GM19328 (cell line): ENCODE measurements around the gene TRPC4.

Experiments used
- ATAC-seq: cut with Tn5 transposase; IDR thresholded peaks from one replicate; pipeline ENCODE4 v1.9.1; 2021; ENCODE audit warnings: mild to moderate bottlenecking, moderate library complexity; ENCODE audit not compliant: unreplicated experiment

TRPC4 gene

DNA sequence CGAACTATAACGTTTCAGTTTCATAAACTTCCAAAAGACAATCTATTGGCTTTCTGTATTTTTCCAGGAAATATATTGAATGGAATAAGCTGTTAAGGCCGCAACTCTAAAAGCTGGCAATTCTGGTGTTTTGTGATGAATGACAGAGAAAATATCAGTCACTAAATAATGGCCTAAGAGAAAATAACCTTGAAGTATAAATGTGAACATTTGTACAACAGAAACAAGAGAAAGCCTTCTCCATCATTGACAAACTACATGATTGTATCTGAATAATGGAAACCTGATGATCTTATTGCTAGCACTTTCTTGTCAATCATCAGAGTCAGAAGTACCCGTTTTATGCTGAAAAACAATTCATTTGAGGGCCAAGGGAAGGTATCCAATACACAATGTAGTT is 134.3 kb downstream of the TRPC4 start:
- no peak for ATAC-seq

DNA sequence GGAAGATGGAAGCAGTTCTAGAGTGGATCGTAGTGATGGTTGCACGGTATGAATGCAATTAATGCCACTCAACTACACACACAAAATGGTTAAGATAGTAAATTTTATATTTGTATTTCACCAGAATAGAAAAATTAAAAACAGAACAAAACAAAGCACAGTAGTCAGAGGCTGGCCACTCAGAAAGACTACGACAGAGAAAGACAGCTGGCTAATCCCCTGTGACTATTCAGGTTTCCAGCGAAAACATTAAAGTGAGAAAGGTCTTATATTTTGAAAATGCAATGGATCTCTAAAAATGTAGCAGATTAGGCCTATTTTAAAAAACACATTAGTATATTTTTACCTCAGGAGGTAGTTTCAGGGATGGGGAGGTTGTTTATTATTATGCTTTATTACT is 139.7 kb downstream of the TRPC4 start:
- no peak for ATAC-seq

DNA sequence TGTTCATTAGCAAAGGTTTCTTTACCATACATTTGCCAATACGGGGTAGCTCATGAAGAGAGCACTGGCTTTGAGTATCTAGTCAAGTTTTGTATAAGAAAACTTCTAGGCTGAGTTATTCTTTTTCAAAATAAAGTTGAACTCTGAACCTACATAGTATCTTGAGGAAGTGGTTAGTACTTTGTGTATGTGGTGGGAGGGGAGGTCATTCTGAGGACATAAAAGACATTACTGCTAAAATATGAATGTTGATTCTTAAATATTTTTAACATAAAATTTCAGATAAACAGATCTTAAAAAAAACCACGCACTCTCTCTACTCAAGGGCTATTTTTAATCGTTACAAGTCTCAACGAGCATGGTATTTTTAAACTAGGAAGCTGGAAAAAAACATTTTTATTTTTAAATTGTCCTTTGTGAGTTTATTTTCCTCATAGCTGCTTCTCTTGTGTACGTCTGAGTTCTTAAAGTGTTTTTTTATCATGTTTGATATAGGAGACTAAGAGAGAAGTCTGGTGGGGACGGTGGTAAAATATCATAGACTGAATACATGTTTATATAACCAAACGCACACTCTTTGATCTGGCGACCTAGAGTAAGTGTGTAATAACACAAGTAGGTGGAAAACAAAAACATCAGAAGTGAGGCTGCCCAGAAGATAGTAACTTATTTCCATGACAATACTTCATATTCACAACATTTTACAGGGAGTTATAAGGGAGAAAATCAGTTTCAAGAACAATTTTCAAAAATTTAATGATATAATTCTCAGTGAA is 153.0 kb downstream of the TRPC4 start:
- no peak for ATAC-seq

DNA sequence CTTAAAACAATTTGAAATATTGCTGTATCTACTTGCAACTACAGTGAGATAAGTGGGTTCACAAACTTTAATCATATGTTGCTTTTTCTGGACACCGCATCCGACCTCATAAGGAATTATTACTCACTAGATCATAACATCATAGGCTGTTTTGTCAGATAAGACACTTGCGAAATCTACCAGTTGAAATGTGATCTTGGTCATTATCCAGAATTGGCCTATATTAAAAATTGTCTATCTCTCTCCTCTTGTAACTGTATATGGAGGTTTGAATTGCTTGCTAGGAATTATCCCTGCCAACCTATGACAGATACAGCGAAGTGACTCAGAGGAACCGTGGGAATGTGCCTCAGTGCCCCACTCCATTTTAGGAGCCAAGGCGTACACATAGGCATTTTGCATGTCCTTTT is 154.0 kb downstream of the TRPC4 start:
- no peak for ATAC-seq

DNA sequence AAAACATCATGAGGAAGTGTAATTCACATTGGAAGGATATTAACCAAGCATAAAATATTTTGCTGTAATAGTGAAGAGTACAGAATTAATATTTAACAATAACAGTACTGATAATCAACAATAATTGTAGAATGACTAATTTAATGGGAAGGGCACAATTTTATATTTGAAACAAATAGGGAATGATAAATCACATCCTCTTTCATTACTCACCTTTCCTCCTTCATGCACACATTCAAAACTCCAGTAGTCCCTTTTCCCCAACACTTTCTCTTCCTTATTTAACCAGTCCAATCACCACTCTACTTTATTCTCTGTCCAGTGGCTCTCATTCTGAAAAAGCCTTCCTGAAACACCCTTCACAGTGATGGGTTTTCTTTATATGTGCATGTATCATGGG is 160.3 kb downstream of the TRPC4 start:
- no peak for ATAC-seq

DNA sequence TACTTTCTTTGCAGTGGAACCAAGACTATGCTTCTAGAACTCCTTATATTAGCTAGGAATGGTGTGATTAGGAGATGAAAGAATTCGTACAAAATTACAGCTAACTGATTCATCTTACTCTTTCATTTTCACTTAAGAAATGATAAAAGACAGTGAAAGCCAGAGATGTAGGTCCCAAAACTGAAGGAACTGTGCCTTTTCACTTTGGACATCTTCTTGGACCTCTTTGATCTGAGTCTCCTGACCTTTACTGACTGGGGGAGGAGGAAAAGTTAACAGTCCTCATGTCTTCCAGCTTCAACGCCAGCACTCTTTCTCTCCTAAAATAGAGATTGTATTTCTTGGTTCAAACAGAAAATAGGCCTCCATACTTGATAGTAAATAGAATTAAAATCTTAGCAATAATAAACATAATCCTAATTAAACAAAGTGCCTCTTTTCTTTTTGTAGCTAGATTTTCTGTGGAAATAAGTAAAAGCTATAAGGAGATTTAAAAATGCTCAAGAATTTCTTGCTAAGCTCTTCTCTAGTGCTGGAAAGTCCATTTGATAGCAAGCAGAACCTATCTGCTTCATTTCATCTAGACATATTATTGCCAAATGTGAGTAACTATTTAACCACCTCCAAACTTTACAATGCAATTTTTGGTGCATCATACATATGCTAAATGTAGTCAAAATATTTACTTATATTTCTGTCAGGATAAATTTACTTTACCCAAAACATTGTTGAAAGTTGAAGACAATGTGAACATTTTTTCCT is 161.7 kb downstream of the TRPC4 start:
- no peak for ATAC-seq

DNA sequence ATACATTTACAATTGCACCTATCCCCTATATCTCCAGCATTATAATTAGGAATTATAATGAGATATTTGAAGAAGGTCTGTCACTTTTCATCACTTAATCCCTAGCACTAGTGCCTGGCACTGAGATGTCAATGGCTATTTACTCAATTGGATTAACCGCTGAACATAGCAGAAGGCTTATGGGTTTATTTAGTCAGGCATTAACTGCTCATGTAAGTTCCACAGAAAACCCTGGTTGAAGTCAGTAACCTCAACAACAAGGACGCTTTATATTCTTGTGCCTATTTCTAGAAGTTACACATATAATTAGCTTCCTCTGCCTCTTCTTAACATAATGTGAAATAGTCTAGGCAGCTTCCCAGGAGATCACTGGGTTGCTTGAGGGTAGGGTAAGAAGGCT is 163.5 kb downstream of the TRPC4 start:
- no peak for ATAC-seq

DNA sequence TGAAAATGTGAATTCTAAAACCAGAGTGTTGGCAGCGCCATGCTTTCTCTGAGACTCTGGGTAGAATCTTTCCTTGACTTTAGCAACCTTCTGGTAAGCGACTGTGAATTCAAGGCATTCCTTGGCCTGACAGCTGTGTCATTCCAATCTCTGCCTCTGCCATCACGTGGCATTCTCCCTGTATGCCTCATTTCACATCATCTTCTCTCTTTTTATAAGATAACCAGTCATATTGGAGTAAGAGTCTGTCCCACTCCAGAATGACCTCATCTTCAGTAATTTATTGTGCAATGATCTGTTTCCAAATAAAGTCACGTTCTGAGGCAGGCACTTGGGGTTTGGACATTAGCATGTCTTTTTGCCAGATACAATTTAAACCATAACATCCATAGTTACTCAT is 167.6 kb downstream of the TRPC4 start:
- no peak for ATAC-seq

DNA sequence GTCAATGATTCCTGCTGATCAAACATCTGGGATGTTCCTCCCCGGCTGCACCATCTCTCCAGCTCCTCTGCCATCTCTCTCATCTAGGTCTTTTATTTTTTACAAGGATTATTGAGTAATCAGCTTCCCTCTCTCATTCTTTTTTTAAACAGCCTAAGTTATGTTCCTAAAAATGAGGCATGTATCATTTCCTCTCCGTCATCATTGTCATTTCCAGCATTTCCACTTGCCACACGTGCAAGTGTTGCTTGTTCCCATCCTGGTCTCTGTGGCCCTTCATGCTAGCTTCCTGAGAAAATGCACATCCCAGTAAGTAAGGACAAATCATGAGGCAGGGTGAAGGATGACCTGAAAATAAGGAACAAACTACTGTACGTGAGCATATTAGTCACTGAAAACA is 168.3 kb downstream of the TRPC4 start:
- no peak for ATAC-seq

DNA sequence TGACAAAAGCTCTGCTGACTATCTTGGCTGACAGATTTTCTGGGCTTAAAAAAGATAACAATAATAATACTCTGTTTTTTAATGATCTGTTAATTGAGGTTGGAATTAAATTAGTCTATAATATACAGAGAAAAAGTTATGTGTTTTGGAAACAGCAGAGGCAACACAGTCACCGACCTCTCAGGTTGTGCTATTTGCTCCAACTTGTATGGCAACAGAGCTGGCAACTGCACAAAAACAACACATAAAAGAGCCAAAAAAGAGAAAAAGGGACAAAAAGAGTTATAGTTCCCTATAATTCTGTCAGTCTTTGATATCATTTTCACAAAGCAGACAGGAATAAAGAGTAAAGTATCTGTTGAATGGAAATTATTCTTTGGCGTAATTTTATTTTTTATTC is 168.7 kb downstream of the TRPC4 start:
- ATAC-seq = no peak

DNA sequence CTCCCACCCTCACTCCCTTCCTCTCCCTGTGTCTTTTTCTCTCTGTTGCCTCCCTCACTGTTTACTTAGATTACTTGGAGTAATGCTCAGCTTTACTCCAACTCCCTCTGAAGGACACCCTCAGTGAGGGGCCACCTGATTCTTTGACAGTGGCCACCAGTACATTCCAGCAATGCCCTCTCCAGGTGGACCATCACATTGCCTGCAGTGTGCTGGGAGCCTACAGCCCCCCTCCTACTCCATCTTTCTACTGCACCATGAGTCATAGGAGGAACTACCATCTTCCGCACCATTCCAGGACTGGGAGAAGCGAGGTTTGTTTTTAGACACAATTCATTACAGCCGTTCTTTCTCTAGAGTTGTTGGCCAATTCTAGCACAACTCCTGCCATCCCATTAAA is 174.4 kb downstream of the TRPC4 start:
- ATAC-seq = no peak

DNA sequence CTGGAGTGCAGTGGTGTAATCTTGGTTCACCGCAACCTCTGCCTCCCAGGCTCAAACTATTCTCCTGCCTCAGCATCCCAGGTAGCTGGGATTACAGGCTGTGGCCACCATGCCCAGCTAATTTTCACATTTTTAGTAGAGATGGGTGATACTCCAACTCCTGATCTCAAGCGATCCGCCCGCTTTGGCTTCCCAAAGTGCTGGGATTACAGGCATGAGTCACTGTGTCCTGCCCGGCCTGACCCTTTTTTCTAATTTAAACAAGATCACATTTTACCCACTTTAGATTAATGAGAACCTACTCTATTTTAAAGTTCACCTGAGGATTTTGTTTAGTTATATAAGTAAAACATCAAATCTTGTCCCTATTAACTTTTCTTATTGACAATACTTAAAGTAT is 179.2 kb downstream of the TRPC4 start:
- no peak for ATAC-seq

DNA sequence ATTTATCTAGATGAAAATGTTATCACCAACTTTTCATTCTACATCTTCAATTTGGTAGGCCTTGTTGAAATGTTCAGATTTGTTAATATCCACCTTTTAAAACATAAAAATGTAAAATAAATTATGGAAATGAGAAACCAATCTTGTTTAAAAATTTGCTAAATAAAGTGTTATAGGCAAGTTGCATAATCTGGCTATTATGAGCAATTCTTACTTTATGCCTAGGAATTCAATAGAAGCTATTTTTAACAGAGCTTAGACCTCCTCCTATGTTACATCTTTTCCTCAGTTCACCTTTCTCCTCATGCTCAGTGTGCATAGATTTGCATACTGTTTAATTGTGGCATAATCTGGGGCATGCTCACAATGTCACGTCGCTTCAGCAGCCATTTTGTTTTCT is 183.1 kb downstream of the TRPC4 start:
- ATAC-seq = no peak

DNA sequence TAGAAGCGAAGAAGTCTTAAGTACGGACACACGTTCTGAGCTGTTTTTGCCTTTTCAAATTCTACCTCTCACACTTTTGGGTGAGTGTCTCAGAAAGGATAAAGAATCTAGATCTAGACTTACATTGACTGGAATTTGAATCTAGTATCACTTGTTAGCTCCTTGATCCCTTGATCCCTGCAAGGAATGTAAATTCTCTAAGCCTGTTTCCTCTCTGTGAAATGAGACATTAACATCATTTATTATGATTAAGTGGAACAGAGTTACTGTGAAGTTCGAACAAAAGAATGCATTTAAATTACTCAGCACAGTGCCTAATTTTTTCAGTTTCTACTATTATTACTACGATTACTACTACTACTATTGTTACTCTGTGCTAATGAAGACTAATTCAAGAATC is 184.4 kb downstream of the TRPC4 start:
- ATAC-seq = no peak

DNA sequence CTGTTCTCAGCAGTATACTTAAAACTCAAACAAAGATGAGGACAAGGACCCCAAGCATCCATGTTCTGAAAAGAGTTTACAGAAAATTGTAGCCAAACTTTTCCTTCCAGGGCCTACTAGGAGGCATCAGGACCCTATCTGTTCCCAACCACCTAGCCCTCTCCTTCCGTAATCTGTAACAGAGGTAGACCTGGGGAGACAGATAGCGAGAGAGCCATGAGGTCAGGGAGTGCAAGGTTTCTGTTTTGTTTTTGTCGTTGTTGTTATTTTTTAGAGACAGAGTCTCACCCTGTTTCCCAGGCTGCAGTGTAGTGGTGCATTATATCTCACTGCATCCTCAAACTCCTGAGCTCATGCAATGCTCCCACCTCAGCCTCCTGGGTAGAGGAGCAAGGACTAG is 187.1 kb downstream of the TRPC4 start:
- ATAC-seq = no peak

DNA sequence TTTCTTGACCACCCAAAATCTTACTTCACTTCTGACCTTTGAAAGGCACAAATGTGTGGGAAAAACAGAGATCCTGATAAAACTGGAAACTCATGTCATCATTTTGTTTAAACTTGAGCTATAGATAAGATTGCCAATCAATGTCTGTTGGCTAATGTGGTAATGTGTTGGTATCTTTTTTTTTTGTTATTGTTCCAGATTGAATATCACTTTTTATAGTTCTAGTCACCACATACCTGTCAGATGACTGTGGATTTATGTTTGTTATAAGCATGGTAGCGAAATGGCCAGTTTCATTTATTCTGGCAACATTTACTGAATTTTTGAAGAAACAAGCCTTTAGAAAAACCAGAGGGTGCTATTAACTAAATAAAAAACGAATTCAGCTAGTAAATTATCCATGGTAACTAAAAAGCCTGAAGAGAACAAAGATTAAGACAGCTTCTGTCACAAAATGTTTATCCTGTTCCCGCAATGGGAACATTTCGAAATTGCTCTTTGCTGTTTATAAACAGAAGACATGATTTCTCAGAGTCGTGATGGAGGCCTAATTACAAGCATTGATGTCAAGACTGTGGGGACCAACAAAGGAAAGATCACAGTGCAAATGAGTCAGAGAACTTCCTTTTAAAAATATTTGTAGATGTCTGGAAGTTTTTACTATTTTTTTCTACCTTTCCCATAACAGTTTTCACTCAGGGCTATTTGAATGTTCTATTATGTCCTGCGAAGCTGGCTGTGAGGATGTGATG is 188.1 kb downstream of the TRPC4 start:
- no peak for ATAC-seq

DNA sequence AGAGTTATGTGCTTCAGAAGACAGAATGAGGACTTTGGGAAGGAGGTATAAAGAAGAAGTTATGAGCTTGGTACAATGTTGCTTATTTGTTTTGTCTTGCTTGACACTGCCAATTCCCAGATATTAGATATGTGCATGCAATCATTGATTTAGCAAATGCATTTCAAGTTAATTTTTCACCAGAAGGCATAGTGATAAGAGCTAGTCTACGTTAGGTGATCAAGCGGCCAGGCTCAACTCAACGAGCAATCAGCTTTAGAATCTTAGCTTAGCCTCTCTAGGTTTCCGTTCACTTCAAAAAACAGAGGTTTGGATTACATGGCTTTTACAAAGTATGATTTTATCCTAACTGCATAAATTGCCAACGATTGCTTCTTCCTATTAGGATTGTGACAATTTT is 189.4 kb downstream of the TRPC4 start:
- no peak for ATAC-seq

DNA sequence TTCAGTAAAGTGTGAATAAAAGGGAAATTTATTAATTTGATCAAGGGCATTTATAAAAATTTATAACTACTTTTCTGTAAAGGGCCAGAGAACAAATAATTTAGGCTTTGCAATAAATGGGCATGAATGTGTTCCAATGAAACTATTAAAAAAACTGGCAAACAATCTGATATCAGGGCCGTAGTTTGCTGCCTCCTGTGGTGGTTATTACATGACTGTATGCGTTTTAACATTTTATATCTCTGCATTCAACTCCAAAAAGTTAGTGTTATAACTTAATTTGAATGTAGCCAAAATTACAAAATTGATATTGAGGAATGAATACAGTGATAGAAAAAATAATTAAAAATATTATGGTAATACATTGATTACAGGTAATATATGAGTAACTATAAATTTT is 190.5 kb downstream of the TRPC4 start:
- ATAC-seq = no peak

DNA sequence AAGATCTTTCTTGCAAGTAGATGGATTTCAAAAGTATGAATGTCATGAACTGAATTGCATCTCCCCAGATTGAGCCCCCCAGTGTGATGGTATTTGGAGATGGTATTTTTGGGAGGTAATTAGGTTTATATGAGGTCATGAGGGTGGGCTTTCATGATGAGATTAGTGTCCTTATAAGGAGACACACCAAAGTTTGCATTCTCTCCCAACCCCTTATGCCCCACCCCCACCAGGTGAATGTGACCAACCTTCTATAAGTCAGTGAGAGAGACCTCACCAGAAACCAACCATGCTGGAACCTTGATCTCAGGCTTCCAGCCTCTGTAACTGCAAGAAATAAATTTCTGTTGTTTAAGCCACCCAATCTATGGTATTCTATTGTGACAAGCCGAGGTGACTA is 199.7 kb downstream of the TRPC4 start:
- no peak for ATAC-seq

DNA sequence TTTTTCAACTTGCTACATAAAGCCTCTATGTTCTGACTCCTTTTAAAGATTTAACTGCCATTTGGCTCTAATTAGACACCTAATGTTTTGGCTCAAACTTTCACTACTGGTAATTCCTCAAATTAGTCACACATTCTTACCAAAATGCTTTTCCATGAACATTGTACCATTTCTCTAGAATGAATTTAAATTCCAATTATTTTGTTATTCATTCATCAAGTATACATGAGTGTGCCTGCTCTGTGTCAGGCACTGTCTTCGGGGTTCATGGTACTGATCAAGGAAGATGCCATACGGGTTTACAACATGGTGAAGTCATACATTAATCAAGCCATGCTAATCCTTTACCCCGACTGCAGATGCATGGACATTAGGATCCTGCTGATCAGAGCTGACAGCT is 201.9 kb downstream of the TRPC4 start:
- no peak for ATAC-seq

DNA sequence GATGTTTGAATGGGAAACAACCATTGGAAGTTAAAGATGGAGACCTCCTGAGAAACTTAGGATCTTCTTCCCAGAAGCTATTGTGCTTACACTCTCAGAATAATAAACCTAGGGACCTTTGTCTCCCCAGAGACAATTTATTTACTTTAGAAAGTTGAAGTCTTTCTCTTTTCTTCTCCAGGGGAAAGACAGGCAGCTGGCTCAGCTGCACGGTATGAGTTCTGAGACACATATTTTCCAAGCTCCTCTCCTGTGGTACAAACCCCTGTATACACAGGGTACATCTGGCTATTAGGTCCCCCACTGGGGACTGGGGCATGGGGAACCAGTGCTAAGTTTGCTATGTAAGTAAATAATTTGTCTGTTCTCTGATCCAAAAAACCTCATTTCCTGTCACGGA is 203.5 kb downstream of the TRPC4 start:
- no peak for ATAC-seq

DNA sequence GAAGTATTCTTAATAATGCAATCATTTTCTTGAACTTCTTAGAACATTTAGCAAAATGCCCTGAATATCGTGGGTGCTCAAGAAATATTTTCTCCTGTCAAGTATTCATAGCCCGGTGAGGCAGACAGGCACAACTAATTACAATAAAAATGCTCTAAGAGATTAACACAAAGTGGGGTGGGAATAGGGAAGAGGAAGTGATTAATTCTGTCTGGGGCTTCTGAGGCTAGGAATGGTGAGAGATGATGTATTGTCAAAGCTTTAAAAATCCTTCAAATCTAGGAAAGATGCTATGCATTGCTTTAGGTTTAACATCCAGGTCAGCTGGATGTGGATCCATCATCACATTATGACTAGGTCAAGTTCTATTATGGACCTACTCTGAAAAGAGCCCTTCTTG is 204.2 kb downstream of the TRPC4 start:
- ATAC-seq = no peak
